NOMO-1 treated with dmso at 0.1 percent for 144 hours (cell line): ENCODE results near the gene VPS45.
A peak's percentile ranks its signal among the peaks of the same experiment; 100 is the strongest.
"Not testable (repeated sequence)": the region's sequence is repeated elsewhere in the genome, so short reads cannot be mapped to it uniquely, and the experiment has no call there.

Source experiments
- DNase-seq: peaks from one replicate; lab custom pipeline; 2025; ENCODE audit not compliant: unreplicated experiment; lab: John Stamatoyannopoulos, UW

VPS45 gene

DNA sequence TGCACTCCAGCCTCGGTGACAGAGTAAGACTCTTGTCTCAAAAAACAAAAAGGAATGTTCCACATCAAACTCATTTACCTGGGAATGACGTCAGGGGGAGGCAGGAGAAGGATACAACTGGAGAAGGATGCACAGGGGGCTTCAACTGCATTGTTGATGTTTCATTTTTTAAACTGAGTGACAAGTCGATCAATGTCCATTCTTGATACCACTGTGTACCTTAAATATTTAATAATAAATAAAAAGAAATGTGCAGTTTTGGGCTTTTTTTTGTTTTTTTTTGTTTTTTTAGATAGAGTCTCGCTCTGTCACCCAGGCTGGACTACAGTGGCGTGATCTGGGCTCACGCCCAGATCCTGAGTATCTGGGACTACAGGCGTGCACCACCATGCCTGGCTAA, 117.9 kb downstream of the VPS45 start:
- DNase-seq = no peak

DNA sequence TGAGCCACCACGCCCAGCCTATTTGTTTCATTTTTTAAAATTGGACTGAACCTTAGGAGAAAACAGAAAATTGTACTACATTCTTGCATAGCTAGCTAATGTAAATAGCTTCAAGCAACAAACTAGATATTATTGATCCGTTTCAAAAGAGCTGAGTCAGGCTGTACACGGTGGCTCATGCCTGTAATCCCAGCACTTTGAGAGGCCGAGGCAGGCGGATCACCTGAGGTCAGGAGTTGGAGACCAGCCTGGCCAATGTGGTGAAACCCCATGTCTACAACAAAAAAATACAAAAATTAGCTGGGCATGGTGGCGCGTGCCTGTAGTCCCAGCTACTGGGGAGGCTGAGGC, 118.8 kb downstream of the VPS45 start:
- not testable (repeated sequence) for DNase-seq

DNA sequence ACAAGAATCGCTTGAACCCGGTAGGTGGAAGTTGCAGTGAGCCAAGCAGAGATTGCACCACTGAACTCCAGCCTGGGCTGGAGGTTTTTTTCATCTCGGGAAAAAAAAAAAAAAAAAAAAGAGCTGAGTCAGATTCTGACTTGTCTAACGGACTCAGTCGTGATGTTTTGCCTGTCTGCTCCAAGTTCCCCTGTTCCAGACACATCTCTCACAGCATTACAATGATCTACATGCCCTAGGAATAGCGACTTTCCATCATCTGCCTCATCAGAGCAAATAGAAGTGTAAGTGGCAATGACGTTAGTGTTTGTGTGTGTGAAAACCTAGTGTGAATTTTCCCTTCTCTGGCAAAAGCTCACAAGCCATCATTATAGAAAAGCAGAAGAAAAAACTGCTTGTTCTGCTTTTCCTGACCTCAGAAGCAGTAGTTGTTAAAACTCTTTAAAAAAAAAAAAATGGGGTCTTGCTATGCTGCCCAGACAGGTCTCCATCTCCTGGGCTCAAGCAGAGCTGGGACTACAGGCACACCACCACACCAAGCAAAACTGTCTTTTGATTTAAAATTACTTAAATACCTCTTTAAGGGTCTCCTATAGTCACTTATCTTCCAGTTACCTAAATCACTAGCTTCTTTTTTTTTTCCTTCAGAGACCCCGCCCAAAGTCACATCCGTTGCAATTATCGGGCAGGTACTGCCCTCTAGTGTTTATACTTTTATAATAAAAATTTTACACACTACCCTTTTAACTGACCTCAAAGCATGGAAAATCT, 119.4 kb downstream of the VPS45 start:
- DNase-seq = peak; percentile 66

DNA sequence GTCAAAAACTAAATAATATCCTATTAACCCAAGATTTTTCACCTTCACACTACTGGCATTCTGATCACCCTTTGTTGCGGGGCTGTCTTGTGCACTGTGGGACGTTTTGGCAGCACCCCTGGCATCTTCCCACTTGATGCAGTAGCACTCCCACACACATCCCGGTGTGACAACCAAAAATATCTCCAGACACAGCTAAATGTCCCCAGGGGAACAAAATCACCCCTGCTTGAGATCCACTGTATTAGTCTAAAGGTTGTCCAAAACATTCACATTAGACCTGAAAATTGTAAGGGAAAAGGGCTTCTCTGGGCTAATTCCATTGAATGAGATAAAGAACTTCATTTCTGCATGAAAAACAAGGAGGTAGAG, 120.0 kb downstream of the VPS45 start:
- no peak for DNase-seq

DNA sequence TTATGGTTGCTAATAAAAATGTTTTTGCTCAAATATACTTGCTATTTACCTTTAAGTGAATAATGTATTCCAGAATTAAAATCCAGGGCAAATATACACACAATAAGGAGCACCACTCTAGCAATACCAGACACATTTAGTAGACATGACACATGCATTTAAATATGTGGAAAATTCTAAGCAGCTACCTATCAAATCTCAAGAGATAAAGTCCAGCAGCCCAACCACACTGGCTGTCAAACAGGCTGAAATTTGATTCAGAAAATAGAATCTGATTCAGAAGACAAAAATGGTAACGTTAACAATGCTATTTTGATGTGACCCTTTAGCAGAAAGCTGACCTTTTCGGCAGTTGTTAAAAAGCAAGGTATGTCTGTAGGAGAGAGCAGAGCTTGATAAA, 124.4 kb downstream of the VPS45 start:
- DNase-seq = no peak

DNA sequence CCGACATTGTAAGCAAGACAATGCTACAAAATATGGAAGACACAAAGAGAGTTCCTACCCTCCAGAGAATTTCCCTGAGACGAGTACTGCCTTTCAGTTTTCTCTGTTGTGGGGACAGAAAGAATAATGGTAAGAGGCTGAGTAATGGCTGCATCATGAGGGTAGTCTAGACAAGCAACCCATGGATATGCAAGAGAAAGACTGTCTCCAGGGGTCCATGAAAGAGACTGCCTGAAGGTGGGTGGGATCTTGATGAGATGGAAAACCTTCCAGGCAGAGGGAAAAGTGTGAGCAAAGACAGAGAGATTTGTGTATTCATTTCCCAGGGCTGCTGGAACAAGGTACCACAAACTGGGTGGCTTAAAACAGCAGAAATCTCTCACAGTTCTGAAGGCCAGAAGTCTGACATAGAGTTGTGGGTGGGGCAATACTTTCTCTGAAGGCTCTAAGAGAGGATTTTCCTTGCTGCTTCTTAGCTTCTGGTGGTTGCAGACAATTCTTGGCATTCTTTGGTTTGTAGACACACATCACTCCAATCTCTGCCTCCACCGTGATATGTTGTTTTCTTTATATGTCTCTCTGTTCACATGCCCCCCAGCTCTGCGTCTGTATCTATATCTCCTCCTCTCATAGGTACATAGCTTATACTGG, 126.9 kb downstream of the VPS45 start:
- no peak for DNase-seq
